ENCODE data around the gene LRRC27.

- TF ChIP-seq CTCF (IDR thresholded peaks at IDR 0.05) (no peak), POLR2A (IDR thresholded peaks at IDR 0.05) (no peak)
These were observed 38.7 kb upstream of the LRRC27 start for GRCh38 chr10:132293201-132293812.

Measured in Peyer's patch (tissue), 4 donors.